ENCODE data around the gene TTBK2.
A peak's percentile ranks its signal among the peaks of the same experiment; 100 is the strongest.

Gene TTBK2

DNA sequence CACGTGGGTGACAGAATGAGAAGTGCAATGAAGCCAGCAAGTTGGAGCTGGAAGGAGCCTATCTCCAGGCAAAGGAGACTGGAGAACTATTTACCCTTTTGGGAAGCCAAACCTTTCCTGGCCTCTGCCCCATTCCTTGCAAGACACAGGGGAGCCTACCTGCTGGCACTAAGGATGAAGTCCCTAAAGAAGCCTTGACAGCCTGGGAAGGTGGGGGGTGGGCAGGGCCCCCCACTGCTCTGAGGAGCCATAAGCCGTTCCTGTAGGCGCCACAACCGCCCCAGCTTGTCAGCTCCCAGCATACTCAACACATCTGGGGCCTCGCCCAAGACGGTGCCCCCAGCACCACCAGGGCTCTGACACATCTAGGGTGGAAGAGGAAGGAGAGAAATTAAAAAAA lies 189.1 kb downstream of the TTBK2 start:
- H3K9me3 ChIP-seq (ENCODE audit: control insufficient read depth, insufficient read depth, low read depth, low read length), result no peaks in the 10 kb centered on the region
- H3K36me3 ChIP-seq (ENCODE audit: control insufficient read depth in 2 of 2, insufficient read depth in 1 of 2, low read length in 2 of 2), result peaks cover 6 to 88% of the 10 kb centered on the region in 2 experiments
- no peak overlapping the region for H3K27ac ChIP-seq (ENCODE audit: extremely low read depth, low read depth, low read length)
- no peak overlapping the region for H3K4me3 ChIP-seq (ENCODE audit: low read depth, low read length)
- ChIA-PET CTCF (interaction anchor here (1.3 kb wide), 1 partner anchor 195 kb away, joined by 5 read pairs; no protein-coding TSS in a partner anchor), POLR2A (no interaction called here)
- TF ChIP-seq, protein P1, sequence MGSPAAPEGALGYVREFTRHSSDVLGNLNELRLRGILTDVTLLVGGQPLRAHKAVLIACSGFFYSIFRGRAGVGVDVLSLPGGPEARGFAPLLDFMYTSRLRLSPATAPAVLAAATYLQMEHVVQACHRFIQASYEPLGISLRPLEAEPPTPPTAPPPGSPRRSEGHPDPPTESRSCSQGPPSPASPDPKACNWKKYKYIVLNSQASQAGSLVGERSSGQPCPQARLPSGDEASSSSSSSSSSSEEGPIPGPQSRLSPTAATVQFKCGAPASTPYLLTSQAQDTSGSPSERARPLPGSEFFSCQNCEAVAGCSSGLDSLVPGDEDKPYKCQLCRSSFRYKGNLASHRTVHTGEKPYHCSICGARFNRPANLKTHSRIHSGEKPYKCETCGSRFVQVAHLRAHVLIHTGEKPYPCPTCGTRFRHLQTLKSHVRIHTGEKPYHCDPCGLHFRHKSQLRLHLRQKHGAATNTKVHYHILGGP (tag by site-specific recombination; IDR thresholded peaks at IDR 0.05), result no peak
- 0 out of 2 replicates have a peak, but pooled peaks cover 4% of the 10 kb centered on the region for H3K4me1 ChIP-seq (ENCODE audit: control insufficient read depth, insufficient read depth, low read length)

DNA sequence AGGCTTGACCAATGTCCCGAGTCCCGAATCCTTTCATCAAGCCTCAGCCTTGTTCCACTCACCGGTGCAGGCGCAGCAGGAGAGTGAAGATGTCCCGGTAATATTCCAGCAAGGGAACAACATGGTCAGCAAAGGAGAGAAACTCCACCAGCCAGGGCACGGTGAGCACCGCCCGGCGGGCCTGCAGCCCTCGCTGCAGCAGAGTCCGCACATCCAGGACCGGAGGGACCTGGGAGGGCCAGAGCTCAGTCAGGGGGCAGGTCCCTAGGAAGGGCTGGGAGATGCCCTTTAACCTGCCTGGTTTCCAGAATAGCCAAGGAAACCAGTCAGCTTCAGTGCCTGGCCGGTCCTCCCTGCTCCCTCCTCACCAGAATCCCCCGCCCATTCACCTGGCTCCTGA lies 190.0 kb downstream of the TTBK2 start:
- no peaks in the 10 kb centered on the region for H3K9me3 ChIP-seq (ENCODE audit: control insufficient read depth, insufficient read depth, low read depth, low read length)
- TF ChIP-seq ZNF133 (tag by site-specific recombination; IDR thresholded peaks at IDR 0.05), result no peak
- H3K4me3 ChIP-seq (ENCODE audit: low read depth, low read length), result no peak overlapping the region
- CTCF ChIA-PET, result interaction anchor here (1.3 kb wide), 1 partner anchor 196 kb away, joined by 5 read pairs; no protein-coding TSS in a partner anchor
- no peak overlapping the region for H3K27ac ChIP-seq (ENCODE audit: extremely low read depth, low read depth, low read length)
- H3K36me3 ChIP-seq (ENCODE audit: control insufficient read depth in 2 of 2, insufficient read depth in 1 of 2, low read length in 2 of 2), result peaks cover 6 to 96% of the 10 kb centered on the region in 2 experiments
- POLR2A ChIA-PET, result no interaction called here
- no peaks in the 10 kb centered on the region for H3K4me1 ChIP-seq (ENCODE audit: control insufficient read depth, insufficient read depth, low read length)

DNA sequence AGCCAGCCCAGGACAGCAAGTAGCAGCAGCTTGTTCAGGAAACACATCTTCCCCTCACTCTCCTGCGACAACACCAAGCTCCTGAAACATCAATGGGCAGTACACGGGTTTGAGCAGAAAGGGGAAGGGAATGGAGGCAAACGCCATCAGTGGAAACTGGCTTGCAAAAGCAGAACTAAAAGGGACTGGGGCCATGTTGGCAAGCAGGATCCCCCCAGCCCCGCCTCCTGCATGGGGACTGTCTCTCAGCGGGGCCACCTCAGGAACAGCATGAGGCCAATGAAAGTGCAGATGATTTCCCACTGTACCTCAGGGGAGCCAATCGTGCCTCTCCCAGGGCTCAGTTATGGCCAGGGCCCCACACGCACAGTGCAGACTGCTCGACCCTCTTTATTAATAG lies 190.4 kb downstream of the TTBK2 start:
- Histone ChIP-seq H3K4me1 (ENCODE audit: control insufficient read depth, insufficient read depth, low read length) (no peaks in the 10 kb centered on the region), H3K27ac (ENCODE audit: extremely low read depth, low read depth, low read length) (no peak overlapping the region), H3K4me3 (ENCODE audit: low read depth, low read length) (no peak overlapping the region), H3K36me3 (ENCODE audit: control insufficient read depth in 2 of 2, insufficient read depth in 1 of 2, low read length in 2 of 2) (peaks cover 6 to 96% of the 10 kb centered on the region in 2 experiments), H3K9me3 (ENCODE audit: control insufficient read depth, insufficient read depth, low read depth, low read length) (no peaks in the 10 kb centered on the region)
- CTCF ChIA-PET, result no interaction called here
- no peak for TF ChIP-seq ZBTB48 (tag by site-specific recombination; IDR thresholded peaks at IDR 0.05)
- peak; percentile 60; the same call in 1 of the 2 replicates for TF ChIP-seq ZIC2 (tag by site-specific recombination; IDR thresholded peaks at IDR 0.05)
- POLR2A ChIA-PET, result no interaction called here

DNA sequence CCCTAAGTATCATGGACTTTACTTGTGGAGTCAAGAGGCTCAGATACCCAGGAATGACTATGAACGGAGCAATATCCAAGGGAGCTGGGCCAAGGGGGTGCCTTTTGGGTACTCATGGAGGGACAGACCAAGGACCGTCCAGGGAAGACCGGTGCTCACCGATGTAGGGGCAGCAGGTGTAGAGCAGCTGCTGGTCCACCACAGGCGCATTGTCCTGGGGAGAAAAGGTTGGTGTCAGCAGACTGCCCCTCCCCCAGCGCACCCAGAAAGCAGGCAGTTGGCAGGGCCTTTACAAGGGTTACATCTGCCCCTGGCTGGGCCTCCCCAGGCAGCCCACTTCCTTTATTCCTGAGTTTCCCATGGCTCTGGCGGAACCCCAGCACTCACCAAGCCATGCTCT lies 191.2 kb downstream of the TTBK2 start:
- peaks cover 6 to 96% of the 10 kb centered on the region in 2 experiments for H3K36me3 ChIP-seq (ENCODE audit: control insufficient read depth in 2 of 2, insufficient read depth in 1 of 2, low read length in 2 of 2)
- no peak for TF ChIP-seq KLF9 (tag by site-specific recombination; IDR thresholded peaks at IDR 0.05; ENCODE audit: low read depth)
- no peak for TF ChIP-seq RBAK (tag by site-specific recombination; IDR thresholded peaks at IDR 0.05)
- TF ChIP-seq, protein P2, sequence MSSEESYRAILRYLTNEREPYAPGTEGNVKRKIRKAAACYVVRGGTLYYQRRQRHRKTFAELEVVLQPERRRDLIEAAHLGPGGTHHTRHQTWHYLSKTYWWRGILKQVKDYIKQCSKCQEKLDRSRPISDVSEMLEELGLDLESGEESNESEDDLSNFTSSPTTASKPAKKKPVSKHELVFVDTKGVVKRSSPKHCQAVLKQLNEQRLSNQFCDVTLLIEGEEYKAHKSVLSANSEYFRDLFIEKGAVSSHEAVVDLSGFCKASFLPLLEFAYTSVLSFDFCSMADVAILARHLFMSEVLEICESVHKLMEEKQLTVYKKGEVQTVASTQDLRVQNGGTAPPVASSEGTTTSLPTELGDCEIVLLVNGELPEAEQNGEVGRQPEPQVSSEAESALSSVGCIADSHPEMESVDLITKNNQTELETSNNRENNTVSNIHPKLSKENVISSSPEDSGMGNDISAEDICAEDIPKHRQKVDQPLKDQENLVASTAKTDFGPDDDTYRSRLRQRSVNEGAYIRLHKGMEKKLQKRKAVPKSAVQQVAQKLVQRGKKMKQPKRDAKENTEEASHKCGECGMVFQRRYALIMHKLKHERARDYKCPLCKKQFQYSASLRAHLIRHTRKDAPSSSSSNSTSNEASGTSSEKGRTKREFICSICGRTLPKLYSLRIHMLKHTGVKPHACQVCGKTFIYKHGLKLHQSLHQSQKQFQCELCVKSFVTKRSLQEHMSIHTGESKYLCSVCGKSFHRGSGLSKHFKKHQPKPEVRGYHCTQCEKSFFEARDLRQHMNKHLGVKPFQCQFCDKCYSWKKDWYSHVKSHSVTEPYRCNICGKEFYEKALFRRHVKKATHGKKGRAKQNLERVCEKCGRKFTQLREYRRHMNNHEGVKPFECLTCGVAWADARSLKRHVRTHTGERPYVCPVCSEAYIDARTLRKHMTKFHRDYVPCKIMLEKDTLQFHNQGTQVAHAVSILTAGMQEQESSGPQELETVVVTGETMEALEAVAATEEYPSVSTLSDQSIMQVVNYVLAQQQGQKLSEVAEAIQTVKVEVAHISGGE (tag by site-specific recombination; conservative IDR thresholded peaks at IDR 0.05; ENCODE audit: low read depth), result no peak
- no peak for TF ChIP-seq YY1 (tag by site-specific recombination; IDR thresholded peaks at IDR 0.05)
- TF ChIP-seq ZNF140 (tag by site-specific recombination; IDR thresholded peaks at IDR 0.05), result no peak
- TF ChIP-seq ZNF529 (tag by site-specific recombination; IDR thresholded peaks at IDR 0.05; ENCODE audit: insufficient replicate concordance), result no peak
- no peak for TF ChIP-seq ZNF133 (tag by site-specific recombination; IDR thresholded peaks at IDR 0.05)
- TF ChIP-seq KLF1 (tag by site-specific recombination; IDR thresholded peaks at IDR 0.05), result no peak
- TF ChIP-seq, protein P3, sequence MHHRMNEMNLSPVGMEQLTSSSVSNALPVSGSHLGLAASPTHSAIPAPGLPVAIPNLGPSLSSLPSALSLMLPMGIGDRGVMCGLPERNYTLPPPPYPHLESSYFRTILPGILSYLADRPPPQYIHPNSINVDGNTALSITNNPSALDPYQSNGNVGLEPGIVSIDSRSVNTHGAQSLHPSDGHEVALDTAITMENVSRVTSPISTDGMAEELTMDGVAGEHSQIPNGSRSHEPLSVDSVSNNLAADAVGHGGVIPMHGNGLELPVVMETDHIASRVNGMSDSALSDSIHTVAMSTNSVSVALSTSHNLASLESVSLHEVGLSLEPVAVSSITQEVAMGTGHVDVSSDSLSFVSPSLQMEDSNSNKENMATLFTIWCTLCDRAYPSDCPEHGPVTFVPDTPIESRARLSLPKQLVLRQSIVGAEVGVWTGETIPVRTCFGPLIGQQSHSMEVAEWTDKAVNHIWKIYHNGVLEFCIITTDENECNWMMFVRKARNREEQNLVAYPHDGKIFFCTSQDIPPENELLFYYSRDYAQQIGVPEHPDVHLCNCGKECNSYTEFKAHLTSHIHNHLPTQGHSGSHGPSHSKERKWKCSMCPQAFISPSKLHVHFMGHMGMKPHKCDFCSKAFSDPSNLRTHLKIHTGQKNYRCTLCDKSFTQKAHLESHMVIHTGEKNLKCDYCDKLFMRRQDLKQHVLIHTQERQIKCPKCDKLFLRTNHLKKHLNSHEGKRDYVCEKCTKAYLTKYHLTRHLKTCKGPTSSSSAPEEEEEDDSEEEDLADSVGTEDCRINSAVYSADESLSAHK (tag by site-specific recombination; IDR thresholded peaks at IDR 0.05), result no peak
- no peak for TF ChIP-seq ZNF426 (tag by site-specific recombination; IDR thresholded peaks at IDR 0.05)
- TF ChIP-seq, protein P4, sequence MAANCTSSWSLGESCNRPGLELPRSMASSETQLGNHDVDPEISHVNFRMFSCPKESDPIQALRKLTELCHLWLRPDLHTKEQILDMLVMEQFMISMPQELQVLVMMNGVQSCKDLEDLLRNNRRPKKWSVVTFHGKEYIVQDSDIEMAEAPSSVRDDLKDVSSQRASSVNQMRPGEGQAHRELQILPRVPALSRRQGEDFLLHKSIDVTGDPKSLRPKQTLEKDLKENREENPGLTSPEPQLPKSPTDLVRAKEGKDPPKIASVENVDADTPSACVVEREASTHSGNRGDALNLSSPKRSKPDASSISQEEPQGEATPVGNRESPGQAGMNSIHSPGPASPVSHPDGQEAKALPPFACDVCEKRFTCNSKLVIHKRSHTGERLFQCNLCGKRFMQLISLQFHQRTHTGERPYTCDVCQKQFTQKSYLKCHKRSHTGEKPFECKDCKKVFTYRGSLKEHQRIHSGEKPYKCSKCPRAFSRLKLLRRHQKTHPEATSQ (tag by site-specific recombination; IDR thresholded peaks at IDR 0.05), result no peak
- no peak for TF ChIP-seq WT1 (tag by site-specific recombination; IDR thresholded peaks at IDR 0.05)
- TF ChIP-seq ZBTB20 (tag by site-specific recombination; IDR thresholded peaks at IDR 0.05), result no peak
- no peak for TF ChIP-seq ZNF48 (tag by site-specific recombination; IDR thresholded peaks at IDR 0.05)
- TF ChIP-seq, protein P5, sequence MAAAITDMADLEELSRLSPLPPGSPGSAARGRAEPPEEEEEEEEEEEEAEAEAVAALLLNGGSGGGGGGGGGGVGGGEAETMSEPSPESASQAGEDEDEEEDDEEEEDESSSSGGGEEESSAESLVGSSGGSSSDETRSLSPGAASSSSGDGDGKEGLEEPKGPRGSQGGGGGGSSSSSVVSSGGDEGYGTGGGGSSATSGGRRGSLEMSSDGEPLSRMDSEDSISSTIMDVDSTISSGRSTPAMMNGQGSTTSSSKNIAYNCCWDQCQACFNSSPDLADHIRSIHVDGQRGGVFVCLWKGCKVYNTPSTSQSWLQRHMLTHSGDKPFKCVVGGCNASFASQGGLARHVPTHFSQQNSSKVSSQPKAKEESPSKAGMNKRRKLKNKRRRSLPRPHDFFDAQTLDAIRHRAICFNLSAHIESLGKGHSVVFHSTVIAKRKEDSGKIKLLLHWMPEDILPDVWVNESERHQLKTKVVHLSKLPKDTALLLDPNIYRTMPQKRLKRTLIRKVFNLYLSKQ (tag by site-specific recombination; IDR thresholded peaks at IDR 0.05; ENCODE audit: borderline replicate concordance), result no peak

More for the DNA sequence above, 191.2 kb downstream of the TTBK2 start:
- Histone ChIP-seq H3K9me3 (ENCODE audit: control insufficient read depth, insufficient read depth, low read depth, low read length) (no peaks in the 10 kb centered on the region), H3K4me3 (ENCODE audit: low read depth, low read length) (no peak overlapping the region), H3K4me1 (ENCODE audit: control insufficient read depth, insufficient read depth, low read length) (no peaks in the 10 kb centered on the region), H3K27ac (ENCODE audit: extremely low read depth, low read depth, low read length) (no peak overlapping the region)
- ChIA-PET POLR2A (no interaction called here), CTCF (no interaction called here)

All from HEK293 (cell line).